GM18502 (cell line): ENCODE data around the gene LMO1.
A peak's percentile ranks its signal among the peaks of the same experiment; 100 is the strongest.

Experiments used
- ATAC-seq: cut with Tn5 transposase; IDR thresholded peaks from one replicate; pipeline ENCODE4 v1.9.1; 2021; ENCODE audit warnings: mild to moderate bottlenecking; ENCODE audit not compliant: unreplicated experiment, poor library complexity

The LMO1 gene

GRCh38 chr11:8230178-8230859 lies 33.4 kb downstream of the LMO1 start:
- ATAC-seq = no peak

- ATAC-seq = no peak
These were observed 34.1 kb downstream of the LMO1 start for GRCh38 chr11:8229299-8230177.

GRCh38 chr11:8228231-8228630 lies 35.4 kb downstream of the LMO1 start:
- ATAC-seq = no peak

GRCh38 chr11:8227156-8228152 lies 36.2 kb downstream of the LMO1 start:
- no peak for ATAC-seq

GRCh38 chr11:8225589-8226036 lies 38.1 kb downstream of the LMO1 start:
- peak; percentile 73 for ATAC-seq

- ATAC-seq = no peak
These were observed 39.0 kb downstream of the LMO1 start for GRCh38 chr11:8224711-8225110.

GRCh38 chr11:8224161-8224591 lies 39.5 kb downstream of the LMO1 start:
- ATAC-seq = no peak

GRCh38 chr11:8223513-8223900 lies 40.2 kb downstream of the LMO1 start:
- ATAC-seq = no peak

GRCh38 chr11:8222820-8223512 lies 40.7 kb downstream of the LMO1 start:
- no peak for ATAC-seq

- ATAC-seq = no peak
These were observed 41.7 kb downstream of the LMO1 start for GRCh38 chr11:8221917-8222495.

GRCh38 chr11:8221046-8221723 lies 42.5 kb downstream of the LMO1 start:
- no peak for ATAC-seq

- ATAC-seq = no peak
These were observed 43.2 kb downstream of the LMO1 start for GRCh38 chr11:8220261-8221045.

GRCh38 chr11:8219257-8220021 lies 44.2 kb downstream of the LMO1 start:
- ATAC-seq = peak; percentile 73

GRCh38 chr11:8218840-8219239 lies 44.8 kb downstream of the LMO1 start:
- ATAC-seq = no peak

GRCh38 chr11:8218409-8218808 lies 45.3 kb downstream of the LMO1 start:
- ATAC-seq = no peak

- ATAC-seq = no peak
These were observed 45.8 kb downstream of the LMO1 start for GRCh38 chr11:8217926-8218325.

GRCh38 chr11:8217136-8217535 lies 46.5 kb downstream of the LMO1 start:
- no peak for ATAC-seq
